ENCODE results near the gene SPIRE2.
"Not testable (repeated sequence)": the region's sequence is repeated elsewhere in the genome, so short reads cannot be mapped to it uniquely, and the experiment has no call there.

Gene SPIRE2

GRCh38 chr16:89914642-89915285 lies 86.5 kb downstream of the SPIRE2 start:
- not testable (repeated sequence) for DNase-seq (ENCODE audit: low spot score)

- DNase-seq (ENCODE audit: low spot score), result peak; percentile 79
Observed at GRCh38 chr16:89915303-89916232, 87.3 kb downstream of the SPIRE2 start.

GRCh38 chr16:89917773-89918452 lies 89.6 kb downstream of the SPIRE2 start:
- peak; percentile 53 for DNase-seq (ENCODE audit: low spot score)

GRCh38 chr16:89918453-89919347 lies 90.4 kb downstream of the SPIRE2 start, which contains the start of gene MC1R:
TSS of gene MC1R (plus strand) at chr16:89918862. CDS start at chr16:89919259, 397 bp downstream.
- peak; percentile 59 for DNase-seq (ENCODE audit: low spot score)

- DNase-seq (ENCODE audit: low spot score), result no peak
Observed at GRCh38 chr16:89919535-89920406, 91.5 kb downstream of the SPIRE2 start.

- DNase-seq (ENCODE audit: low spot score), result no peak
Observed at GRCh38 chr16:89920723-89921122, 92.4 kb downstream of the SPIRE2 start.

Measured in cerebellar cortex (tissue), 1 donor.